Prostate gland (tissue), 2 donors: Measurements from ENCODE around the gene SMARCA4. TPM values are rescaled to one million over a fixed set of nuclear protein-coding genes. Genes with fewer than 3 reads are reported as not detected.
"Not testable (repeated sequence)": the region's sequence is repeated elsewhere in the genome, so short reads cannot be mapped to it uniquely, and the experiment has no call there.

Experiments
- DNase-seq: peaks from one replicate; pipeline ENCODE4 v3.0.0-alpha.2; 2019; ENCODE audit warnings: low spot score
- H3K27ac ChIP-seq, 2 donors: fragments of 200-600 bp; sonication (generic); 2 replicates each; pipeline ENCODE4 v1.5.1; 2017 to 2019
- H3K27me3 ChIP-seq: fragments of 200-600 bp; sonication (generic); replicated peaks from 2 replicates; pipeline ENCODE4 v1.5.1; 2019; ENCODE audit not compliant: insufficient read depth
- H3K36me3 ChIP-seq, 2 donors: fragments of 200-600 bp; sonication (generic); 1 replicate in 1 of 2; 2 replicates in 1 of 2; pipeline versions ENCODE4 v1.5.1 to v1.8.1; 2017 to 2019
- H3K4me1 ChIP-seq: fragments of 200-600 bp; sonication (generic); replicated peaks from 2 replicates; pipeline ENCODE4 v1.5.1; 2019
- H3K4me3 ChIP-seq, 2 donors: fragments of 200-600 bp; sonication (generic); 2 replicates each; pipeline ENCODE4 v1.5.1; 2017 to 2019
- H3K9me3 ChIP-seq: fragments of 200-600 bp; sonication (generic); 2 replicates; pipeline ENCODE4 v1.5.1; 2017
- POLR2A ChIP-seq: fragments of 450-650 bp; IDR thresholded peaks from one replicate; pipeline ENCODE4 v1.6.1; 2016; ENCODE audit warnings: antibody characterized with exemption, mild to moderate bottlenecking
- POLR2AphosphoS5 ChIP-seq: sonication (generic); formaldehyde crosslinking; IDR thresholded peaks from one replicate; pipeline ENCODE4 v1.6.1; 2017; ENCODE audit warnings: antibody characterized with exemption
- WGBS: methylation state at CpG from one replicate; pipeline ENCODE4 v1.1.5; 2018; 5-methylcytosine and 5-hydroxymethylcytosine counted together
- intact Hi-C: fragments of 100-400 bp; cut with DNase I; formaldehyde crosslinking; loops from one replicate; pipeline ENCODE4 v1.14.2; 2022
- total RNA-seq, 2 donors: library from RNA; depleted of rRNA; stranded (reverse); fragments of >200 nt; gene quantifications; one replicate each; pipeline ENCODE4 v1.1.0, GENCODE V29; 2016
- TF ChIP-seq, protein P1 (sequence below), 4 experiments: fragments of 200-600 bp in 2 of 4; fragments of 450-650 bp in 2 of 4; sonication (generic) in 2 of 4; IDR thresholded peaks; 1 replicate in 3 of 4; 2 replicates in 1 of 4; pipeline ENCODE4 v1.5.1; 2016 to 2019; ENCODE audit warnings: antibody characterized with exemption in 4 of 4, mild to moderate bottlenecking in 2 of 4, moderate library complexity in 2 of 4

SMARCA4 gene
- total RNA-seq, 2 donors from 2014 or later: 98.5 to 152 TPM

DNA sequence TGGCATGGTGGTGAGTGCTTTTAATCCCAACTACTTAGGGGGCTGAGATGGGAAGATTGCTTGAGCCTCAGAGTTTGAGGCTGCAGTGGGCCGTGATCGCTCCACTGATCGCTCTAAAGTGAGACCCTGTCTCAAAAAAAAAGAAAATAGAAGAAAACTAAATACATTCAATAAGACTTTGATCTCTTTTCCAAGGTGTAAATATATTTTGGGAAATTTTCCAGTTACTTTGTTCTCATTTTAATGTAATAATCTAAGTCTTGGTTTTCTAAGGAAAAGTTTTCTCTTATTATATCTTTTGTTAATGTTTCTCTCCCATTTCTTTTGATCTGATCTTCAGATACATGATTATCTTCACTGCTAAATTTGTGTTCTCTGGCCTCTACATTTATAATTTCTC lies 138.0 kb downstream of the SMARCA4 start:
- DNase-seq: no peak
- Histone ChIP-seq H3K9me3 (no peaks in the 10 kb centered on the region), H3K4me3 (no peak overlapping the region), H3K4me1 (peaks cover 2% of the 10 kb centered on the region), H3K27ac (no peak overlapping the region), H3K27me3 (no peaks in the 10 kb centered on the region), H3K36me3 (peaks cover 0 to 7% of the 10 kb centered on the region in 2 donors)
- TF ChIP-seq, protein P1, sequence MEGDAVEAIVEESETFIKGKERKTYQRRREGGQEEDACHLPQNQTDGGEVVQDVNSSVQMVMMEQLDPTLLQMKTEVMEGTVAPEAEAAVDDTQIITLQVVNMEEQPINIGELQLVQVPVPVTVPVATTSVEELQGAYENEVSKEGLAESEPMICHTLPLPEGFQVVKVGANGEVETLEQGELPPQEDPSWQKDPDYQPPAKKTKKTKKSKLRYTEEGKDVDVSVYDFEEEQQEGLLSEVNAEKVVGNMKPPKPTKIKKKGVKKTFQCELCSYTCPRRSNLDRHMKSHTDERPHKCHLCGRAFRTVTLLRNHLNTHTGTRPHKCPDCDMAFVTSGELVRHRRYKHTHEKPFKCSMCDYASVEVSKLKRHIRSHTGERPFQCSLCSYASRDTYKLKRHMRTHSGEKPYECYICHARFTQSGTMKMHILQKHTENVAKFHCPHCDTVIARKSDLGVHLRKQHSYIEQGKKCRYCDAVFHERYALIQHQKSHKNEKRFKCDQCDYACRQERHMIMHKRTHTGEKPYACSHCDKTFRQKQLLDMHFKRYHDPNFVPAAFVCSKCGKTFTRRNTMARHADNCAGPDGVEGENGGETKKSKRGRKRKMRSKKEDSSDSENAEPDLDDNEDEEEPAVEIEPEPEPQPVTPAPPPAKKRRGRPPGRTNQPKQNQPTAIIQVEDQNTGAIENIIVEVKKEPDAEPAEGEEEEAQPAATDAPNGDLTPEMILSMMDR (IDR thresholded peaks at IDR 0.05): no peak
- no peak for TF ChIP-seq POLR2A
- no peak for TF ChIP-seq POLR2AphosphoS5
- intact Hi-C loops: loop anchor here (10.0 kb wide), 1 partner anchor 64 kb away; no protein-coding TSS in a partner anchor
- WGBS: 82% methylated on average over 3 of the region's 3 CpGs

DNA sequence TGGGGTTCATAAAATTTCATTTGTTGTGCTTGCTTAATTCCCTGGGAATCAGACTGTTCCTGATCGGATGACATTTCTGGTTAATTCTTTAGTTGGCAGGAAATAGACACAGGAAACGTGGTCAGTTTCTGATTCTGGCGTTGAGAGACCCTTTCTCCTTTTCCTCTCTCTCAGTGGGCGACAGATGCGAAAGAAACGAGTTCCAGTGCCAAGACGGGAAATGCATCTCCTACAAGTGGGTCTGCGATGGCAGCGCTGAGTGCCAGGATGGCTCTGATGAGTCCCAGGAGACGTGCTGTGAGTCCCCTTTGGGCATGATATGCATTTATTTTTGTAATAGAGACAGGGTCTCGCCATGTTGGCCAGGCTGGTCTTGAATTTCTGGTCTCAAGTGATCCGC lies 139.2 kb downstream of the SMARCA4 start:
- H3K4me3 ChIP-seq: no peak overlapping the region
- no peaks in the 10 kb centered on the region for H3K4me1 ChIP-seq
- peaks cover 0 to 7% of the 10 kb centered on the region in 2 donors for H3K36me3 ChIP-seq
- H3K27me3 ChIP-seq: no peaks in the 10 kb centered on the region
- H3K27ac ChIP-seq: no peak overlapping the region
- no peak for DNase-seq
- WGBS: 80% methylated on average over 12 of the region's 12 CpGs
- TF ChIP-seq POLR2AphosphoS5 (no peak), POLR2A (no peak)
- TF ChIP-seq, protein P1 (IDR thresholded peaks at IDR 0.05): no peak
- H3K9me3 ChIP-seq: no peaks in the 10 kb centered on the region
- intact Hi-C loops: no loop called here

DNA sequence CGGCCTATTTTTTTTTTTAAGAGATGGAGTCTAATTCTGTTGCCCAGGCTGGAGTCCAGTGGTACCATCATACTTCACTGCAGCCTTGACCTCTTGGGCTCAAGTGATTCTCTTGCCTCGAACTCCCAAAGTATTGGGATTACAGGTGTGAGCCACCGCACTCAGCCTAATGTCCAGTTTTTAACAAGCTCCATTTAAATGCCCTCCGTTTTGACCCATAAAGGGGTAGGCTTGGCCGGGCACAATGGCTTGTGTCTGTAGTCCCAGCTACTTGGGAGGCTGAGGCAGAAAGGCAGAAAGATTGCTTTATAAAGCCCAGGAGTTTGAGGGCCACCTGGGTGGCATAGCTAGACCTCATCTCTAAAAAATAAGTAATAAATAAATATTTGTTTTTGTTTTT lies 140.2 kb downstream of the SMARCA4 start:
- no peaks in the 10 kb centered on the region for H3K27me3 ChIP-seq
- H3K4me3 ChIP-seq: no peak overlapping the region
- H3K4me1 ChIP-seq: no peaks in the 10 kb centered on the region
- no peaks in the 10 kb centered on the region for H3K9me3 ChIP-seq
- WGBS: 90% methylated on average over 5 of the region's 5 CpGs
- H3K36me3 ChIP-seq: peaks cover 0 to 8% of the 10 kb centered on the region in 2 donors
- H3K27ac ChIP-seq: no peak overlapping the region
- no peak for DNase-seq
- no peak for TF ChIP-seq POLR2AphosphoS5
- TF ChIP-seq POLR2A: no peak
- TF ChIP-seq, protein P1 (IDR thresholded peaks at IDR 0.05): no peak
- intact Hi-C loops: no loop called here

DNA sequence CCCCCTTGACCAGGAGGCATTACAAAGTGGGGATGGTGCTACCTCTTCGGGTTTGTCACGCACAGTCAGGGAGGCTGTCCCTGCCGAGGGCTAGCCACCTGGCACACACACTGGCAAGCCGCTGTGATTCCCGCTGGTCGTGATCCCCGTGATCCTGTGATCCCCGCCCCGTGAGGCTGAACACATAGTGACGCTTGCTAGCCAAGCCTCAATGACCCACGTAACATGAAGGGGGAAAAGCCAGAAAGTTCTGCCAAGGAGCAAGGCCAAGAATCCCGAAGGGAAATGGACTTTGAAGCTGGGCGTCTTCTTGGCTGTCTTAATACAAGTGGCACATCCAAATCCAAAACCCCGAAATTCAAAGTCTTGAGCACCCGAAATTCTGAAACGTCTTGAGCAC lies 142.1 kb downstream of the SMARCA4 start:
- no peaks in the 10 kb centered on the region for H3K9me3 ChIP-seq
- H3K4me1 ChIP-seq: no peaks in the 10 kb centered on the region
- no peak for DNase-seq
- no peak overlapping the region for H3K27ac ChIP-seq
- intact Hi-C loops: no loop called here
- H3K36me3 ChIP-seq: peaks cover 0 to 23% of the 10 kb centered on the region in 2 donors
- no peaks in the 10 kb centered on the region for H3K27me3 ChIP-seq
- WGBS: 92% methylated on average over 16 of the region's 16 CpGs
- TF ChIP-seq, protein P1 (IDR thresholded peaks at IDR 0.05): no peak
- no peak for TF ChIP-seq POLR2A
- no peak for TF ChIP-seq POLR2AphosphoS5
- H3K4me3 ChIP-seq: no peak overlapping the region

DNA sequence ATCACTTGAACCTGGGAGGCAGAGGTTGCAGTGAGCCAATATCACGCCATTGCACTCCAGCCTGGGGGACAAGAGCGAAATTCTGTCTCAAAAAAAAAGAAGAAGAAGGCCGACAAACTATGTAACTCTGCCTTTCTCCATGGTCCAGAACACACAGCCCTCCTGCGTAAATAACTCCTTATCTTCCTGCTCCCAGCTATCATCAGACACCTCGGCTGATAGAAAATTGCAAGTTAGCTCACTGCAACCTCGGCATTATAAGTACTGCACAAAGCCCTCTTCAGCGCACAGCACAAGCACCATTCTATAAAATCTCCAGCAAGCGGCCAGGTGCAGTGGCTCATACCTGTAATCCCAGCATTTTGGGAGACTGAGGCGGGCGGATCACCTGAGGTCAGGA lies 142.8 kb downstream of the SMARCA4 start:
- whole genome bisulfite sequencing: 87% methylated on average over 10 of the region's 10 CpGs
- H3K36me3 ChIP-seq: peaks cover 0 to 23% of the 10 kb centered on the region in 2 donors
- H3K9me3 ChIP-seq, H3K27ac ChIP-seq, intact Hi-C loops, H3K4me3 ChIP-seq, H3K27me3 ChIP-seq, H3K4me1 ChIP-seq, DNase-seq: not testable (repeated sequence)
